IPS DF 6.9 (cell line): ENCODE measurements around the gene SECISBP2L.

Experiments
- DNase-seq: peaks from one replicate; pipeline ENCODE4 v3.0.0-alpha.2; 2013; ENCODE audit warnings: low read depth, low spot score
- H3K27ac ChIP-seq: one replicate; pipeline ENCODE4 v1.5.1; 2013; ENCODE audit warnings: low read length, control low read depth
- H3K27me3 ChIP-seq: 2 replicates; pipeline ENCODE4 v1.6.1; 2013; ENCODE audit warnings: mild to moderate bottlenecking, low read length; ENCODE audit not compliant: control insufficient read depth, insufficient read depth
- H3K36me3 ChIP-seq: 2 replicates; pipeline ENCODE4 v1.6.1; 2013; ENCODE audit warnings: low read length; ENCODE audit not compliant: control insufficient read depth, insufficient read depth
- H3K4me1 ChIP-seq: 2 replicates; pipeline ENCODE4 v1.6.1; 2013; ENCODE audit warnings: low read length; ENCODE audit not compliant: control insufficient read depth, insufficient read depth
- H3K4me3 ChIP-seq: 2 replicates; pipeline ENCODE4 v1.5.1; 2013; ENCODE audit warnings: mild to moderate bottlenecking, low read length
- H3K9me3 ChIP-seq: 2 replicates; pipeline ENCODE4 v1.6.1; 2013; ENCODE audit warnings: low read length, inconsistent platforms; ENCODE audit not compliant: control insufficient read depth, insufficient read depth
- WGBS: extraction: QIAGEN DNeasy Blood & Tissue Kit; methylation state at CpG from one replicate; pipeline ENCODE4 v1.1.7; 2013; ENCODE audit warnings: mixed read lengths, missing lambda C conversion rate; ENCODE audit not compliant: insufficient read length, insufficient coverage; 5-methylcytosine and 5-hydroxymethylcytosine counted together

The SECISBP2L gene

GRCh38 chr15:49046220-49047102, at the start of gene SECISBP2L:
Gene SECISBP2L, minus strand, starts transcription at chr15:49046446. Its CDS starts 147 bp downstream, at chr15:49046299.
- no peaks in the 10 kb centered on the region for H3K9me3 ChIP-seq
- H3K4me1 ChIP-seq = no peaks in the 10 kb centered on the region; the same call in 1 of the 2 replicates
- H3K4me3 ChIP-seq = peak within 1 kb of the TSS; percentile 92
- no peaks in the 10 kb centered on the region for H3K27me3 ChIP-seq
- H3K27ac ChIP-seq = no peak within 1 kb of the TSS
- WGBS = no CpG with 5 or more reads among the region's 50 CpGs
- no peaks in the 10 kb centered on the region for H3K36me3 ChIP-seq
- peak; percentile 97 for DNase-seq

- DNase-seq = no peak
- no peaks in the 10 kb centered on the region for H3K36me3 ChIP-seq
- no CpG with 5 or more reads among the region's 1 CpG for WGBS
- H3K9me3 ChIP-seq = no peaks in the 10 kb centered on the region
- H3K27me3 ChIP-seq = no peaks in the 10 kb centered on the region
- H3K4me1 ChIP-seq = no peaks in the 10 kb centered on the region
- no peak overlapping the region for H3K27ac ChIP-seq
- no peak overlapping the region for H3K4me3 ChIP-seq
Measured at GRCh38 chr15:49094923-49095322, 48.7 kb upstream of the SECISBP2L start.

- no peaks in the 10 kb centered on the region for H3K36me3 ChIP-seq
- no peak overlapping the region for H3K27ac ChIP-seq
- no CpG with 5 or more reads among the region's 4 CpGs for WGBS
- no peak for DNase-seq
- H3K9me3 ChIP-seq = no peaks in the 10 kb centered on the region
- no peaks in the 10 kb centered on the region for H3K27me3 ChIP-seq
- H3K4me1 ChIP-seq = no peaks in the 10 kb centered on the region
- no peak overlapping the region for H3K4me3 ChIP-seq
Measured at GRCh38 chr15:49093252-49094105, 47.2 kb upstream of the SECISBP2L start.

DNA sequence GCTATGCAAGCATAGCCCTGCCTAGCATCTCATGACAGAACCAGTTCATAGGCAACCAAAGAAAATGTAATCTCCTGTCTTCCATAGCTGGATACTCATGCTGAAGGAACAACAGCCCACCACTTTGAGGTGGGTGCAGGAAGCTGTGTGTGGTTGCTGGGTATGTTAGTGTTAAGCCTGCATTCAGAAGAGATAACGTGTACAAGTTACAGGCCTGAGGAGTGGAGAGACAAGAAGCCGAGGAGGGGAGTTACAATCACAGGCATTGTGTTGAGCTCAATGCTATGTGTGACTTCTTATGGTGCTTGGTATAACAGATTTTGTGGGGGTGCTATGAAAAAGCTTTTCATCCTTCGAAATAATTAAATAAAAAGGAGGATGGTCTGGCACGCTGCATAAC, 42.8 kb upstream of the SECISBP2L start:
- no peak for DNase-seq
- Histone ChIP-seq H3K4me1 (no peaks in the 10 kb centered on the region), H3K9me3 (no peaks in the 10 kb centered on the region), H3K36me3 (no peaks in the 10 kb centered on the region), H3K4me3 (no peak overlapping the region), H3K27me3 (no peaks in the 10 kb centered on the region), H3K27ac (no peak overlapping the region)
- WGBS = no CpG with 5 or more reads among the region's 4 CpGs

DNA sequence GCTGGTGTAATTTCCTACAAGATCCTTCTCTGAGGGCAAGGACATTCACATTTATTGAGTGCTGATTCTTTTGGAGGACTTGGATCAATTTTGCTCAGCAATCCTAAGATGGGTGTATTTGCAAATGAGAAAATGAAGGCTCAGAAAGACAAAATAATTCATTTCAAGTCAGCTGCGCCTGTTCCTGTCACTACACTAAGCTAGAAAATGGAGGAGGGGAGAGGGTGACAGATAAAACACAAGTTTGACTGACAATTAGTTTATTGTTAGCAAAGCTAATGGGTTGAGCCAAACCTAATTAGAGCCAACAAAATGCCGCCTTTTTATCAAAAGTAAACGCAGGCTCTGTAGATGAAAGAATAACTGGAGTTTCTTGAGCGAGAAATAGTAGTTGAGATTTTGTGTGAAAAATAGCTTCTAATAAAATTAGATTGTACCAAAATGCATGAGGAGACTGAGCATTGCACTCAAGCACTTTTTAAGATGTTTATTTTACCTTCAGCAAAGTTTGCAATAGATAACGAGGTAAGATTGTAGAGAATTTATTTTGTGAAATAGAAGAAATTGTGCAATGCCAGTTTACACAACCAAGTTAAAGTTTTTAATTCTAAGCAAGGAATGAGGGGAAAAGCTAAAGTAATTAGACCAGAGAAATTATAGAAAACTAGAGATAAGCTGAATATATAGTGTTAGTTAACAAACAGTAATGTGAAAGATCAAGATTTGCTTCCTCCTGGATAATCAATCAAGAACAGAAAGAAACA, 39.6 kb upstream of the SECISBP2L start:
- Histone ChIP-seq H3K27me3 (no peaks in the 10 kb centered on the region), H3K27ac (no peak overlapping the region), H3K4me1 (no peaks in the 10 kb centered on the region), H3K9me3 (no peaks in the 10 kb centered on the region), H3K36me3 (no peaks in the 10 kb centered on the region), H3K4me3 (no peak overlapping the region)
- no peak for DNase-seq
- WGBS = 100% methylated on average over 2 of the region's 5 CpGs

DNA sequence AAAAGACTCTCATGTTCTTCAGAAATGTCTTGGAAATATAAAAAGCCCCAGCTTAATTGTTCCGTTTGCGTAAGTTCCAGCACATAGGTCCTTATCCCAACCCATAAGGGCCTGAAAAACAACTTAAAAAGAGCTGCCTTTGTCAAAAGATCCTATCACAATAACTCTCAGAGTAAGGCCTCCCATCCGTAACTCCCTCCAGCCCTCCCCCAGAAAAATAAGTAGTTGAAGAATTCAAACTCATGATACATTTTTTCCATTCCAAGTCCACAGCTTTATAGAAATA, 38.0 kb upstream of the SECISBP2L start:
- H3K27ac ChIP-seq = no peak overlapping the region
- no peaks in the 10 kb centered on the region for H3K27me3 ChIP-seq
- WGBS = no CpG with 5 or more reads among the region's 3 CpGs
- no peaks in the 10 kb centered on the region for H3K36me3 ChIP-seq
- DNase-seq = no peak
- H3K4me1 ChIP-seq = no peaks in the 10 kb centered on the region
- H3K9me3 ChIP-seq = no peaks in the 10 kb centered on the region
- no peak overlapping the region for H3K4me3 ChIP-seq

GRCh38 chr15:49083401-49084284, 37.4 kb upstream of the SECISBP2L start:
- no peaks in the 10 kb centered on the region for H3K36me3 ChIP-seq
- no peak overlapping the region for H3K4me3 ChIP-seq
- no peaks in the 10 kb centered on the region for H3K27me3 ChIP-seq
- no peaks in the 10 kb centered on the region for H3K9me3 ChIP-seq
- no peak for DNase-seq
- no CpG with 5 or more reads among the region's 5 CpGs for WGBS
- no peaks in the 10 kb centered on the region for H3K4me1 ChIP-seq
- H3K27ac ChIP-seq = no peak overlapping the region

- no peaks in the 10 kb centered on the region for H3K27me3 ChIP-seq
- H3K27ac ChIP-seq = no peak overlapping the region
- H3K36me3 ChIP-seq = no peaks in the 10 kb centered on the region
- WGBS = no CpG with 5 or more reads among the region's 1 CpG
- DNase-seq = no peak
- no peaks in the 10 kb centered on the region for H3K4me1 ChIP-seq
- no peaks in the 10 kb centered on the region for H3K9me3 ChIP-seq
- no peak overlapping the region for H3K4me3 ChIP-seq
Measured at GRCh38 chr15:49082960-49083359, 36.7 kb upstream of the SECISBP2L start.

GRCh38 chr15:49079340-49080039, 33.2 kb upstream of the SECISBP2L start:
- H3K4me3 ChIP-seq = no peak overlapping the region
- H3K36me3 ChIP-seq = no peaks in the 10 kb centered on the region
- H3K27me3 ChIP-seq = no peaks in the 10 kb centered on the region
- WGBS = no CpG with 5 or more reads among the region's 23 CpGs
- no peak for DNase-seq
- no peaks in the 10 kb centered on the region for H3K9me3 ChIP-seq
- H3K4me1 ChIP-seq = no peaks in the 10 kb centered on the region
- H3K27ac ChIP-seq = no peak overlapping the region
